DMS 273 treated with DMSO at 0.1 percent for 48 hours (cell line): ENCODE measurements around the gene LRRD1.
"Not testable (repeated sequence)": the region's sequence is repeated elsewhere in the genome, so short reads cannot be mapped to it uniquely, and the experiment has no call there.

ENCODE experiments used
- DNase-seq: peaks from one replicate; lab custom pipeline; 2025; lab: John Stamatoyannopoulos, UW

Gene LRRD1

GRCh38 chr7:92141161-92141560, 37.8 kb downstream of the LRRD1 start:
- no peak for DNase-seq

- peak; percentile 44 for DNase-seq
Observed at GRCh38 chr7:92137557-92137956, 41.4 kb downstream of the LRRD1 start.

- peak; percentile 36 for DNase-seq
Observed at GRCh38 chr7:92135052-92135889, 43.7 kb downstream of the LRRD1 start.

- peak; percentile 95 for DNase-seq
Observed at GRCh38 chr7:92134271-92135051, 44.5 kb downstream of the LRRD1 start, which contains the start of gene CYP51A1. Gene CYP51A1, minus strand, starts transcription at chr7:92134477. Its CDS starts 113 bp downstream, at chr7:92134364.

DNA sequence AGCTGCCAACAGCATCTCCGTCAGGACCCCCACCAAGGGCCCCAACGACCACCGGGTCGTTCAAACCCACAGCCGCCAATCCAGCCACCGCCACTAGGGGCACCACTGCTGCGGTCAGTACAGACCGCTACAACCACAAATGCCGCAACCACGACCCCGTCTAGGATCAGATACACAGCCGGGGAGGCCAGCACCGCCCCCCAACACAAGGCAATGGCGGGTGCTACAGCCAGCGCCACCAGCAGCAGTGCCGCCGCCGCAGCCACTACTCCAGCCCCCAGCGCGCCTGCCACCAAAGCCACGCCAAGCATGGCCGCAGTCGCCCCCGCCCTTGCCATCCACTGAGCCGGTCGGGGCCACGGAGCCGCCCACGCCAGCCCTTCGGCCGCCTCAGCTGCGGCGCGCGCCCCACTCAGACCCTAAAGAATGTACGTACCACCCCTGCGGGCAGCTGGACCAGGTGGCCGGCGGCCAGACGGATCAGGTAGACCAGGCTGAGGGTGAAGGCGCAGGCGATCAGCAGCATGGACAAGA, 45.1 kb downstream of the LRRD1 start:
- DNase-seq = peak; percentile 64

GRCh38 chr7:92133133-92133736, 45.7 kb downstream of the LRRD1 start:
- no peak for DNase-seq

GRCh38 chr7:92131764-92132330, 47.1 kb downstream of the LRRD1 start:
- no peak for DNase-seq

- DNase-seq = no peak
Observed at GRCh38 chr7:92131093-92131492, 47.8 kb downstream of the LRRD1 start.

DNA sequence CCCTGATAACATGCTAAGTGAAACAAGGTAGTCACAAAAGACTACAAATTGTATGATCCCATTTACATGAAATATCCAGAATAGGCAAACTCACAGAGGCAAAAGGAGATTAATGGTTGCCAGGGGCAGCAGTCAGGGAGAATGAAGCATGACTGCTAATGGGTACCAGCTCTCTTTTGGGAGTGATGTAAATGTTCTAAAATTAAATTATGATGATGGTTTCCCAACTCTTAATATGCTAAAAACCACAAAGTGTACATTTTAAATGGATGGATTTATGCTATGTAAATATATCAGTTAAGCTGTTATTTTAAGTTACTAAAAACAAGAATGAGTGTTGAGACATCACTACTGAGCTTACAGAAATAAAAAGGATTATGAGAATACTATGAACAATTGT, 57.3 kb downstream of the LRRD1 start:
- no peak for DNase-seq

DNA sequence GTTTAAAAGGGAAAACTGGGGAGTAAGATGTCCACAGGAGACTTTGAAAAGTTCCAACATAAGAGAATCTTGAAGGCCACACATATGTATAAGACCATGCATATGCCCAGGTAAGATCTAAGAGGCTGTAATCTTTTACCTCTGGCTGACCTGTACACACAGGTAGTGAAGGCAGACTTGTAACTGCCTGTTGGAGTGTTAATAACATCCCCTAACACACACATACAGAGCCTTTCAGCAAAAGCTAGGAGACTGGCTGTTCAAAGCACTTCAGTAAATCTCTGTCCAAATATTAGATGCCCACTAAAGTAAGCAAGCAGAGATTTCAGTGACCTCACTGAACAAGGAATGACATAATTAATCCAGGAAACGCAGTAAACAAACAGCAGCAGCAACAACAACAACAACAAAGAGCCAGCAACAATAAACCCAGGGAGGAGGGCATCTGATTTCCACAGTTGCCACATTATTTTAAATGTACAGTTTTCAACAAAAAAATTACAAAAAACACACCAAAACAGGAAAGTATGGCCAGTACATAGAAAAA, 59.7 kb downstream of the LRRD1 start:
- DNase-seq = no peak

DNA sequence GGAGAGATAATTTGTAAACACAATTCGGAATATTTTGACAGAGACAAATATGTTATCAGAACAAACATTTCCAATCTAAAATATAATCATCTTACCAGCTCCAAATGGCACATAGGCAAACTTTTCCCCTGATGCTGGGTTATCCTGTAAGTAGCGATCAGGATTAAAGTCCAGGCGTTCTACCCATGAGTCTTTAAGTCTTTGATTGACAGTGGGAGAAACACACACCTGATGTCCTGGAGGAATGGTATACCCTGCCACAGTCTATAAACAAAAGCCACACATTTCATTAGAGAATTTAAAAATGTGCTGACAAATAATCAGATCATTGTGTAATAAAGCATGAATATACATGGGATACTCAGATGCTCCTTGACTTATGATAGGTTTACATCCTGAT, 62.0 kb downstream of the LRRD1 start:
- no peak for DNase-seq

DNA sequence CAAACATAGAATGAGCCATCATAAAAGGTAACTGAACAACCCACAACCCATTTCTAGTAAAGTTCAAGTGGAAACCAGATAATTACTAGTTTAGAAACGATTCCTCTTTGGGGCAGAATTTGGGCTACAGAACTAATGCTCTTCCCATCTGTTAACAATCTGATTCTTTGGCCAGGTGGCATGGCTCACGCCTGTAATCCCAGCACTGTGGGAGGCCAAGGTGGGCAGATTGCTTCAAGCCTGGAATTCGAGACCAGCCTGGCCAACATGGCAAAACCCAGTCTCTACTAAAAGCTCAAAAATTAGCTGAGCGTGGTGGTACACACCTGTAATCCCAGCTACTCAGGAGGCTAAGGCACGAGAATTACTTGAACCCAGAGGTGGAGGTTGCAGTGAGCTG, 63.1 kb downstream of the LRRD1 start:
- DNase-seq = peak; percentile 40

- no peak for DNase-seq
Observed at GRCh38 chr7:92110857-92111256, 68.1 kb downstream of the LRRD1 start.

DNA sequence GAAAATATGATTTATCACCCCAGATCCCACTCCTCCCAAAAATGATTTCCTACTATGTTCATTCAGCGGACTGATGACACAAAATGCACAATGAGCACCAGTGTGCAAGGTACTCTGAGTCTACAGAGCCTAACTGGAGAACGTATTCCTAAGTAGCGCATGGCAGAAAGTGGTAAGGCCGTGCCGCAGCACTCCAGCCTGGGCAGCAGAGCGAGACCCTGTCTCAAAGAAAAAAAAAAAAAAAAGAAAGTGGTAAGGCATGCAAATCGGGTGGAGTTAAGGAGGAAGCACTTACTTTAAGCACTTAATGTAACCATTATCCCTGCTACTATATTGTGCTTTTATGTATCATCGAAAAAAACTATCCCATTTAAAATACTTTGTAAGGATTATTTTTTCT, 70.1 kb downstream of the LRRD1 start:
- no peak for DNase-seq

DNA sequence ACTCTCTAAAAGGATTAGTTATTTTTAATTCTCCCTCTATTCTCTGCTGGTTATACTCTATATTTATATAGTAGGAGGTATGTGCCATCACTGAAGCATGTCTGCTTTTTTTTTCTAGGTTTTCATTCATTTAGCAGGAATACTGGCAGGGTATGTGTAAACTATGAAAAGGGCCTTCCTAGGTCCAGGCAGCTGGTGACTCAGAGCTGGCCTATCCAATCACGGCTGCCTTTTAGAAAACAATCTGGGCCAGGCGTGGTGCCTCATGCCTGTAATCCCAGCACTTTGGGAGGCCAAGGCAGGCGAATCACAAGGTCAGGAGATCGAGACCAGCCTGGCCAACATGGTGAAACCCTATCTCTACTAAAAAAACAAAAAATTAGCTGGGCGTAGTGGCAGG, 76.1 kb downstream of the LRRD1 start:
- DNase-seq = not testable (repeated sequence)

GRCh38 chr7:92100534-92100933, 78.4 kb downstream of the LRRD1 start:
- no peak for DNase-seq

DNA sequence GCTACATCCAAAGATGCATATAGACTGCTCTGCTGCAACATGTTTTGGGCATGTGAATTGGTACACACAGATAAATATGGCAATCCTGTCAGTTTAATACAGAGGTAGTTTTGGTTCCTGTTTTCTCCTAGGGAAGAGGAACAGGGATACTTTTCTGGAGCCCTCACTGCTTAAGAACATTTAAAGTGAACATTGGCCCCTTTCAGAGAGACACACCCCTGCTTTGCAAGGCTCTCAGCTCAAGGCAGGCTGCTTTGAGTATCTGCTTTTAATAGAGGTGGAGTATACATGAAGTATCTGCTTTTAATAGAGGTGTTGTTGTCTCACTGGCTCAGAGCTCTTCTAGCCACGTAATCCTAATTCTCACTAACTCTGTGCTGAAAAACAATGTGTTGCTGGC, 83.6 kb downstream of the LRRD1 start:
- no peak for DNase-seq
